ENCODE measurements around the gene SYT9. TPM values are rescaled to one million over a fixed set of nuclear protein-coding genes. Genes with fewer than 3 reads are reported as not detected.

Gene SYT9
- total and polyA plus RNA-seq, 2 of the 4 experiments (the other 2 are of a cell fraction), result not detected

DNA sequence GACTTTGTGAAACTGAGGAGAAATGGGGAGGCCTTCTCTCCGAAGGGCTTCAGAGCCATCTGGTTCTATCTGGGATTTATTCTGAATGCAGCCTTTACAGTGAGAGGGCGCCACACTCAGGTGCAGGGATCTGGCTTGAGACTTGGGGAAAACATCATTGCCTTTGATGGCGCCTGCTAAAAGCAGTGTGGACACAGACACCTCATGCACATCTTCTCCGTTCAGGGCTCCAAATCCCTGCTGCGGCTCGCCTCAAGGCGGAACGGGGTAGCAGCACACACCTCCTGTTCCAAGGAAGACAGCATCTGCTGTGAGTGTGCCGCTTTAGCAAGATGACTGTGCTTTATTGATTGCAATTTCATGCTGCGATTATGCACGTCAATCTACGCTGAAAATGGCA is 196.5 kb downstream of the SYT9 start:
- H4K8ac ChIP-seq (ENCODE audit: low read depth in 2 of 2, low read length in 2 of 2), result no peak overlapping the region
- no peak overlapping the region for H3K14ac ChIP-seq (replicated peaks; ENCODE audit: low read depth, low read length)
- H3K56ac ChIP-seq (ENCODE audit: extremely low read depth, insufficient read depth, low read length), result no peak overlapping the region
- H3K4me2 ChIP-seq (ENCODE audit: low read depth, low read length), result no peak overlapping the region
- intact Hi-C loops (cut with micrococcal nuclease) (no loop called here), in situ Hi-C loops (cut with MboI; ENCODE audit: low sequenced_read_pairs) (loop anchor here (25.0 kb wide), 1 partner anchor 636 kb away; no protein-coding TSS in a partner anchor), dilution Hi-C loops (cut with HindIII; ENCODE audit: low sequenced_read_pairs, unreplicated experiment) (no loop called here)
- H3K4me1 ChIP-seq (ENCODE audit: control insufficient read depth, insufficient read depth, low read length), result no peaks in the 10 kb centered on the region
- H3K9me3 ChIP-seq (ENCODE audit: control insufficient read depth, insufficient read depth, low read length), result no peaks in the 10 kb centered on the region
- no peaks in the 10 kb centered on the region for H3K36me3 ChIP-seq (ENCODE audit: control insufficient read depth, insufficient read depth, low read length)
- no peak overlapping the region for H4K91ac ChIP-seq (ENCODE audit: insufficient read depth, low read depth, low read length)
- H3K4me3 ChIP-seq (ENCODE audit: insufficient read depth, low read depth, low read length), result no peak overlapping the region
- H2BK5ac ChIP-seq (ENCODE audit: low read depth, low read length, poor library complexity, severe bottlenecking), result no peak overlapping the region
- H4K20me1 ChIP-seq (ENCODE audit: insufficient read depth, low read length), result no peaks in the 10 kb centered on the region
- peaks cover 1% of the 10 kb centered on the region for H3K27me3 ChIP-seq (ENCODE audit: control insufficient read depth, insufficient read depth, low read length)
- H2BK120ac ChIP-seq (ENCODE audit: low read depth, low read length), result no peak overlapping the region
- POLR2A ChIA-PET (ENCODE audit: unreplicated experiment), result no interaction called here
- no peak overlapping the region for H4K5ac ChIP-seq (ENCODE audit: low read depth, low read length)
- no peak overlapping the region for H3K18ac ChIP-seq (ENCODE audit: low read depth, low read length)
- H3K23ac ChIP-seq (ENCODE audit: low read depth, low read length), result no peak overlapping the region
- DNase-seq (no peak), ATAC-seq (ENCODE audit: low read depth) (no peak)
- no peak overlapping the region for H2BK15ac ChIP-seq (ENCODE audit: low read depth, low read length)
- no peak overlapping the region for H2AFZ ChIP-seq (replicated peaks; ENCODE audit: low read length, poor library complexity)
- no peak overlapping the region for H3K9ac ChIP-seq (ENCODE audit: low read depth, low read length)
- 60% methylated on average over 2 of the region's 12 CpGs; no CpG with 5 or more reads in 1 of the 2 experiments for WGBS, 2 experiments (ENCODE audit: extremely low coverage in 2 of 2, insufficient read length in 1 of 2)
- no peak overlapping the region for H3K4ac ChIP-seq (ENCODE audit: low read depth, low read length)
- TF ChIP-seq, protein P1, sequence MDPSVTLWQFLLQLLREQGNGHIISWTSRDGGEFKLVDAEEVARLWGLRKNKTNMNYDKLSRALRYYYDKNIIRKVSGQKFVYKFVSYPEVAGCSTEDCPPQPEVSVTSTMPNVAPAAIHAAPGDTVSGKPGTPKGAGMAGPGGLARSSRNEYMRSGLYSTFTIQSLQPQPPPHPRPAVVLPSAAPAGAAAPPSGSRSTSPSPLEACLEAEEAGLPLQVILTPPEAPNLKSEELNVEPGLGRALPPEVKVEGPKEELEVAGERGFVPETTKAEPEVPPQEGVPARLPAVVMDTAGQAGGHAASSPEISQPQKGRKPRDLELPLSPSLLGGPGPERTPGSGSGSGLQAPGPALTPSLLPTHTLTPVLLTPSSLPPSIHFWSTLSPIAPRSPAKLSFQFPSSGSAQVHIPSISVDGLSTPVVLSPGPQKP (IDR thresholded peaks at IDR 0.05; ENCODE audit: borderline replicate concordance, low read depth, low read length), result no peak
- no peak for TF ChIP-seq NFE2L2 (IDR thresholded peaks at IDR 0.05; ENCODE audit: low read depth, low read length)
- TF ChIP-seq RAD21 (IDR thresholded peaks at IDR 0.05; ENCODE audit: low read length), result no peak
- TF ChIP-seq CHD1 (IDR thresholded peaks at IDR 0.05; ENCODE audit: low read depth, low read length), result no peak
- TF ChIP-seq MAFK (IDR thresholded peaks at IDR 0.05; ENCODE audit: low read depth, low read length), result no peak
- no peak for TF ChIP-seq MXI1 (IDR thresholded peaks at IDR 0.05; ENCODE audit: borderline replicate concordance, low read depth, low read length)
- no peak overlapping the region for H3K27ac ChIP-seq (ENCODE audit: insufficient read depth, low read length)
- CTCF ChIA-PET, result no interaction called here
- H3K9me1 ChIP-seq (ENCODE audit: insufficient read depth, low read length), result no peaks in the 10 kb centered on the region
- no peaks in the 10 kb centered on the region for H3K79me1 ChIP-seq (ENCODE audit: low read depth in 1 of 2, low read length in 2 of 2)
- no peak overlapping the region for H2AK5ac ChIP-seq (ENCODE audit: low read depth, low read length)
- H2AK9ac ChIP-seq (replicated peaks; ENCODE audit: low read depth, low read length, poor library complexity), result no peak overlapping the region
- H2BK20ac ChIP-seq (ENCODE audit: low read depth, low read length), result no peak overlapping the region
- no TSS peak for BruUV-seq (replicated peaks)
